Stimulated activated CD4-positive, alpha-beta T cell treated with anti-CD3 and anti-CD28 coated beads, Interleukin-2, amount 100 ng/mL, for 24 hours (primary cell): Measurements from ENCODE around the gene MYH14.
"Not testable (repeated sequence)": the region's sequence is repeated elsewhere in the genome, so short reads cannot be mapped to it uniquely, and the experiment has no call there.

Source experiments
- DNase-seq, 2 donors: peaks; one replicate each; pipeline ENCODE4 v3.0.0-alpha.2; 2020

Gene MYH14

DNA sequence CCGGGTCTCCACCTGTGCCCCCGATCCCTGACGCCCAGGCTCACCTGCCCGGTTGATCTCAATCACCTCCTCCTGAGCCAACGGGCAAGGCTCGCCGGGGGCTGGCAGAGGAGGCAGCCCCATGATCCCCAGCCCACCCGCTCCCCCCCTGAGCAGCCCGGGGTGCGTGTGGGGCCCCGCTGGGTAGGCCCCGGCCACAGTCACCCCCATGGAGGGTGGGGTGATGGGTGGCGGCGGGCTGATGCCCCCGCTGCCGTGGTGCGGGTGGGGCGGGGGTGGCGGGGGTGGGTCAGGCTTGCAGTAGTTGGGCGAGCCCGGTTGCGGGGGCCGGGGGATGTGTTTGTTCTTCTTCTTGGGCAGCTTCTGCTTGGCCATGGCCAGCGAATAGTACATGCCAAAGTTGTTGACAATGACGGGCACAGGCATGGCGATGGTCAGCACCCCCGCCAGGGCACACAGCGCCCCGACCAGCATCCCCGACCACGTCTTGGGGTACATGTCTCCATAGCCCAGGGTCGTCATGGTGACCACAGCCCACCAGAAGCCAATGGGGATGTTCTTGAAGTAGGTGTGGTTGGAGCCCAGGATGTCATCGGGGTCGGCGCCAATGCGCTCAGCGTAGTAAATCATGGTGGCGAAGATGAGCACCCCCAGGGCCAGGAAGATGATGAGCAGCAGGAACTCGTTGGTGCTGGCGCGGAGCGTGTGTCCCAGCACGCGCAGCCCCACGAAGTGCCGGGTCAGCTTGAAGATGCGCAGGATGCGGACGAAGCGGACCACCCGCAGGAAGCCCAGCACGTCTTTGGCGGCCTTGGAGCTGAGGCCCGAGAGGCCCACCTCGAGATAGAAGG is 119.7 kb downstream of the MYH14 start:
- no peak for DNase-seq

DNA sequence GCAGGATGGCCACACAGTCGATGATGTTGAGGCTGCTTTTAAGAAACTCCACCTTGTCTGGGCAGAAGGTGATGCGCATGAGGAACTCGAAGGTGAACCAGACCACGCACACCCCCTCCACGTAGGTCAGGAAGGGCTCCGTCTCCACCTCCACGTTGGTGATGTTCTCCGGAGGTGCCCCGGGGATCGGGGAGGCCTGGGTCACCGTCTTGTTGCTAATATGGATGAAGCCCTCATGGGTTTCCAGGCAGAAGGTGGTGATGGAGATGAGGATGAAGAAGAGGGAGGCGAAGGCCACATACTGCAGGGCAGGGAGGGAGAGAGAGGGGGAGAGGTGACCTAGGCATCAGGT is 120.3 kb downstream of the MYH14 start:
- DNase-seq, result no peak

DNA sequence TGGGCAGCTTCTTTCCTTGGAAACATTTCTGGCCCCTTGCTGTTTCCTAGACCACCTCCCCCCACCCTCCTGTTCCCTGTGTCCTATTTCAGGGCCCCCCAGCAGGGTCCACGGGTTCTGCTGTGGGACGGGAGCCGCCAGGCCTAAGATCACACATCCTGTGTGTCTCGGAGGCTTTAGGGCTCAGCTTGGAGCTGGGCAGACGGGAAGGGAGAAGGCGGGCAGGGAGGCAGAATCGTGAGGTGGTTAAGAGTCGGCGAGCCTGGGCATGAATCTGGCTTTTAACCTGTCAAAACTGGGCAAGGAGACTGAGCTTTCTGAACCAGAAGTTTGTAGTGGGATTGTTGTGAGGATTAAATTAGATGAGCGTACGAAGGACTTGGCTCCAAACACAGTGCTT is 120.9 kb downstream of the MYH14 start:
- DNase-seq, result no peak

DNA sequence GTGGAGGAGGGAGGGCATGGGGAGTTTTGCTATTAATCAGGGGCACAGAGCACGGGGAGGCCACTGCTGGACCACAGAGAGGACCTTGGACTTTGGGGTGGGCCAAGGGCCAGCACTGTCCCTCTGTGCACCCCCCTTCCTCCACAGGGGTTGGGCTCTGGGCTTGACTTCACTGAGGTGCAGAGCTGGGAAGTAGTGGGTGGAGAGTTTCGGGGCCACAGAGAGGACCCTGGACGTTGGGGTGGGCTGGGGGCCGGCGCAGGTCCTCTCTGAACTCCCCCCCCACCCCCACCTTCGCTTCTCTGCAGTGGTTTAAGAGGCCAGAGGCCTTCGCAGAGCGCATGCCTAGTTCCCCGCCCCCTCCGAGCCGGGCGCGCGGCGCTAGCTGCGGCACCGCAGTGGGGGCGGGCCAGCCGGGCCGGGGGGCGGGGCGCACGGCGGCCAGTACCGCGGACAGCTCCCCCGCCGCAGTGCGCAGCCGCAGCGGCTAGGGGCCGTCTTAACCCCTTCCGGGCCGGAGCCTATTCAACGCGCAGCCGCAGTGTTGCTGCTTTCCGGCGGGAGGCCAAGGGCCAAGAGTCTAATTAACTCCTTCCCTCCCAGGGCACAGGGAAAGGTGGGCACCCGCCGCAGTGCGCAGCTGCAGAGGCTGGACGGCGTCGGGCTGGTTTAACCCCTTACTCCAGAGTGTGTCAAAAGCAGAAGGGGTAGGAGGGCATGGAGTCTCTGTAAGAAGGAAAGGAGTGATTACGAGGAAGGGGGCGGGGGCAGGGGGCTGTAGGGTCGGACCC is 122.1 kb downstream of the MYH14 start:
- peak; percentile 76 to 82 for DNase-seq

DNA sequence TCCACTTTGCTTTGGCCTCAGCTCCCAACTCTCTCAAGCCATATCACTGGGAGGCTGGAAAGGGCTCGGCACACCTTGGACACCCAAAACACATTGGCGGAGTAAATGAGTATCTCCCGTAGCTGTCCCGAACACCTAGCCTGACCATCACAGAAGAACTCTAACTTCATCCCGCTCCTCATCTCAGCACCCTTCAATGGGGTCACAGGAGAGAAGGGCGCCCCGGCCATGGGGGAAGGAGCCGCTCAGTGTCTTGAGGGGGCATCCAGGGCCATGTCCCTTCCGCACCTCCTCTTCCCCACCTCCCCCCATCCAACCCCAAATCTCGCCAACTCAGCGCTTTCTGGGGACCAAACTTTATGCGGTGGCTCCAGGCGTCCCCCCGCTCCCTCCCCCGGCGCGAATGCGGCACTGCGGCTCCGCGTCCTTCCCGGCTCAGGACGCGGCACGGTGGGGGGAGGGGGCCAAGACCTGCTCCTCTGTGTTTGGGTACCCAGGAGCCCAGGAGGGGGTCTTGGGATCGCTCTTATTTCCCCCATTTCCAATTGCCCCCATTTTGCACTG is 122.8 kb downstream of the MYH14 start:
- no peak for DNase-seq

DNA sequence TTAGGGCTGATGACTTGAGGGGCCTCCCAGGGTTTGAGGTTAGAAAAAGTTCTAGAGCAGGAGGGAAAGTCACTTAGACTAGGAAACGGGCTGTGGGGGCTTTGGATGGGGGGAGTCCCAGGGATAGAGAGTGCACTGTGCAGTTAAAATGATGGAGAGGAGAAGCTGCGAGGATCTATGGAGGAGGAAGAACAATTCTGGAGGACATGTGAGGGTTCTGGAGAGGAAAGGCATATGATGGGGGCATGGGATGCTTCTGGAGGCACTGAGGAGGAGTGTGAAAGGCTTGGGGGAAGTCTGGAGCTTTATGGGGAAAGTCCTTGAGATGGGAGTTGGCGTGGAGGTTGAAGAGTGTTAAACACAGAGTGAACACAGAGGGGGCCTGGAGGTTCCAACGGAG is 123.6 kb downstream of the MYH14 start:
- DNase-seq, result no peak

DNA sequence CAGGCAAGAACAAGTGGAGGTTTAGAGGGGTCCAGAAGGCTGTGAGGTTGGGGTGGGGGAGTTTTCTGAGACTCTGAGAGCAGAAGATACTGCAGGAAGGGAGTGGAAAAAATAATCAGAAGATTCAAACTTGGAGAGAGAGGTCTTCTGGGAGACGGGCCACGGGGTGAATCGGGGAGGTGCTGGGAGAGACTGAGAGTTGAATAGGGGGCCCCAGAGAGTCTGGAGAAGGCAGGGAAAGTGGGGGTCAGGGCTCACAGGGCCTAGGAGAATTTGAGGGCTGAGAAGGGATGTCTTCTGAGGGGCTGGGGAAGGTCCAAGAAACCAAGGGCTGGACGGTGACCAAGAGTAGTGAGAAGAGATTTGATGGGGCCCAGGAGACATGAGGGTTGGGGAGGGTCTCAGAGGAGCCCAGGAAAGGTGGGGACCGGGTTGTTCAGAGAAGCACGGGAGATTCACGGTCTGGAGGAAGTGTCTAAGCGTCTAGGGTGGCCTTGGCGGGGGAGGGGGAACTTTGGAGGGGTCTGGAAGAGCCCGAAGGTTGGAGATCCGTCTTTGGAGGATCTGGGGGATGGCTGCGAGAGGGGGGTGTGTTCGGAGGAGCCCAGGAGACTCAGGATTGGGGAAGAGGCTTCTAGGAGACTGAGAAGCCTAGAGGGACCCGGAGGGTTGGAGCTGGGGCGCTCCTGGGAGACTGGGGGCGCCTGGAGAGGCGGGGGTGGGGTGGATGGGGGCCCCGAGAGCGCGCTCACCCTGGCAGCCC is 124.2 kb downstream of the MYH14 start:
- no peak for DNase-seq

DNA sequence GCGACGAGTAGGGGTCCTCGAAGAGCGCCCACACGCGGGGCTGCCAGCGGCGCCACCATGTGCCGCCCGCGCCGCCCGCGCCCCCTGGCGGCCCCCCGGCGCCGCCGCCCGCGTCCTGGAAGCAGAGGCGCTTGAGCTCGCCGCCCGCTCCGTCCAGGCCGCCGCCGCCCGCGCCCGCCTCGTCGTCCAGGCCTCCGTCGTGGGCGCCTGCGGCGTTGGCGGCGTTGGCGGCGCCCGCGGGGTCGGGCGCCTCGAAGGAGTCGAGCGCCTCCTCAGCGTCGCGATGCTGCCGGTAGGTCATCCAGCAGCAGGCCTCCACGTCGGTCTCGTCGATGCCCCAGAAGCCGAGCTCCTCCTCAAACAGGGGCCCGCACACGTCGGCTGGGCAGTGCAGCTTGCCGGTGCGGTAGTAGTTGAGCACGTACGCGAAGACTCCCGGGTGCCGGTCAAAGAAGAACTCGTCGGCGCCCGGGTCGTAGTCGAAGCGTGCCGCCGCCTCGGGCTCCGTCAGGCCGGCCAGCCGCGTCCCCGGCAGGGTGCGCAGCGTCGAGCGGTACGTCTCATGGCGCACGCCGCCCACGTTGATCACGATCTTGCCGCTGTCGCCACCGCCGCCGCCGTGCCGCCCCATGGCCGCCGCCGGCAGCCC is 124.9 kb downstream of the MYH14 start:
- peak; percentile 46 to 68 for DNase-seq

DNA sequence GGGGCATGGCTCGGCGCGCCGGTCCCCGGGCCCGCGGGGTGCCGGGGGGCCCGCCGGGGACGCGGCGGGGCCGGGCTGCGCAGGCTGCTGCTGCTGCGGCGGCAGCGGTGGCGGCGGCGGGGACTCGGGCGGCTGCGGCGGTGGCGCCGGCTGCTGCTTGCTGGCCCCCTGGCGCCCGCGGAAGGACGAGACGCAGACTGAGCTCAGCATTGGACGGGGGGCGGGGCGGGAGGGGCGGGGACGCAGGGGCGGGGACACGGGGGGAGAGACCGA is 125.4 kb downstream of the MYH14 start:
- DNase-seq, result no peak

DNA sequence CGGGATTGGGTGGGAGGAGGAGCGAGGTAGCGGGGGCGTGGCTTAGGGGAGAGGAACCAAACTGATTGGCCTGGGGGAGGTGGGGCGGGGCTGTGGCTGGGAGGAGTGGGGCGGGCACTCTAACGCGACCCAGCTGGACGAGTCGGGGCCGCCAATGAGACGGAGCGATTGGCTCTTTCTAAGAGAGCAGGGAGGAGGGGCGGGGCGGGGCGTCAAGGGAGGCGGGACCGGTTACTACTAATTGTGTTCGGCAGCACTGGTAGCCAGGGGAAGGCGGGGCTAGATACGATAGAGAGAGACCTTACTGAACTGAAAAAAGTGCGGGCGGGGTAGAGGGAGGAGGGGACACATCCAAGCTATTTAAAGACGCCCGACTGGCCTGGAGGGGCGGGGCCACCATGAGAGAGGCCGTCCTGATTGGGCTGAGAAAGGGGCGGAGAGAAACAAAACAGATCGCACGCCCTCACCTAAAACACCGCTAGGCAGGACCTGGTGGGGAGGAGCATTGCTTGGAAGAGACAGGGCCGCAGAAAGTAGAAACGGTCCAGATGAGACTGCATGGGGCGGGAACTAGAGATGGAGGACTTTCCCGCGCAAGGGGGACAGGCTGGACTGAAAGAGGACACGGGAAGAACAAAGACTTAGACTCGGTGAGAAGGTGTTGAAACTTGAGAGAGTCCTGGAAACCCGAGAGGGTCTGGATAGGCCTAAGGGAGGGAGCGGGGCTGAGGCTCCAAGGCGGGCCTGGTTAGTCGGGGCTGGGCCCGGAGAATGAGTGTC is 125.9 kb downstream of the MYH14 start, which contains the start of gene KCNC3:
KCNC3 (minus strand) TSS at position 232 of the 780 bp plus-strand sequence. CDS start 295 bp downstream, outside the sequence.
- DNase-seq, result peak; percentile 94 to 98

DNA sequence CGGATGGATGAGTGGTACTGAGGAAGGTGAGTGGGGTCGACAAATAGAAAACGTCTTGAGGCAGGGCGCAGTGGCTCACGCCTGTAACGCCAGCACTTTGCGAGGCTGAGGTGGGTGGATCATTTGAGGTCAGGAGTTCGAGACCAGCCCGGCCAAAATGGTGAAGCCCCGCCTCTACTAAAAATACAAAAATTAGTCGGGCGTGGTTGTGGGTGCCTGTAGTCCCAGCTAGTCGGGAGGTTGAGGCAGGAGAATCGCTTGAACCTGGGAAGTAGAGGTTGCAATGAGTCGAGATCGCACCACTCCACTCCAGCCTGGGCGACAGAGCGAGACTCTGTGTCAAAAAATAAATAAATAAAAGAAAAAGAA is 126.5 kb downstream of the MYH14 start:
- DNase-seq, result not testable (repeated sequence)

DNA sequence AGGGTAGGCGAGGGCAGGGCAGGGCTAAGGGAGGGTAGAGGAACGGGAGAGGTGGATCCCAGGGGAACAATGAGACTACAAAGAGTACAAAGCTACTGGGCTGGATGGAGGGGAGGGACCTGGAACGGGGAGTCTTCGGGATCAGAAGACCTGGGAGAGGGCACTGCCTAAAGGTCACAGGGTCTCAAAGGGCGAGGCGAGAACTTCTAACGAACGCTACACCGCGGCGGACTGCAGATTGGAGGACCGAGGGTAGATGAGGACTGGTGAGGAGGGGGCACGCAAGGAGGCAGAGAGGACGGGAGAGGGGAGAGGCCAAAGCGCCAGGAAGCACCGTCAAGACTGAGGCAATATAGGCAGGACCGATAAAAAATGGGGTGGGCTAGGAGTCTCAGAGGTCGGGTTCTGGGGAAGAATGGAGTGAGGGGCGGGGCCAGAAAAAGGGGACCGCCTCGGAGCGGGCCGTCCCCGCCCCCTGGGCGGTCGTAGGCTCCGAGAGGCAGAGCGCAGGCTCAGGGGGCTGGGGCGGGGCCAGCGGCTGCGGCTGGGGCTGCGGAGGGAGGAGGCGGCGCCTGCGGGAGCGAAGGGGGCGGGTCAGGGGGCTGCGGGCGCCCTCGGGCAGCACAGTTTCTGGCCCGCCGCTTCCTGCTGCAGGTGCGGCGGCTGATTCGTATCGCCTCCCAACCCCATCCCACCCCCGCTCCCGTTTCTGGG is 127.1 kb downstream of the MYH14 start:
- peak; percentile 79 to 90 for DNase-seq

DNA sequence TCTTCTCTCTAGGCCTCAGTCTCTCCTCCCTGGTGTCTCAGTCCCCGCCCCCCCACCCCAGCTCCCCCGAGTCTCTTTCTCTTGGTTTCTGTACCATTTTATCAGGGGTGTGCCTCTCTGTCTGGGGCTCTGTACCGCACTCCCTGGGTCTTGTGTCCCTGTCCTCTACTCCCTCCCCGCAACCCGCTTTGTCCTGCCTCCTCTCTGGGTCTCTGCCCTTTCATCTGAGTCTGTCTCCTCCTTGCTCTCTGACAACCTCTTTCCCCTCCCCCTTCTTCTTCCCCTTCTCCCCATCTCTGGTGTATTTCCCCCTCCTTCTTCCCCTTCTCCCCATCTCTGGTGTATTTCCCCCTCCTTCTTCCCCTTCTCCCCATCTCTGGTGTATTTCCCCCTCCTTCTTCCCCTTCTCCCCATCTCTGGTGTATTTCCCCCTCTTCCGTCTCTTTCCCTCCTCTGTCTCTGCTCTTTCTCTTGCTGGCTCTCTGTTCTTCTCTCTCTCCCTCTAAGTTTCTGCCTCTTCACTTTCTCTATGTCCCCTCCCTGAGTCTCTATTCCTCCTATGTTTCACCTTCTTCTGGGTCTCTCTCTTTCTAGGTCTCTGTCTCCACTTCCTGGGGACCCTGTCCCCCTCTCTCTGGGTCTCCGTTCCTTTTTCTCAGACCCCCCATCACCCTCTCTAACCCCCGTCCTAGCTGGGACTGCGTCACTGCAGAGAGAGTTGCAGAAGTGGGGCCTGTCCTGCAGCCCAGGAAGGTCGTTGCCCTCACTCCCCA is 128.0 kb downstream of the MYH14 start:
- DNase-seq, result no peak

DNA sequence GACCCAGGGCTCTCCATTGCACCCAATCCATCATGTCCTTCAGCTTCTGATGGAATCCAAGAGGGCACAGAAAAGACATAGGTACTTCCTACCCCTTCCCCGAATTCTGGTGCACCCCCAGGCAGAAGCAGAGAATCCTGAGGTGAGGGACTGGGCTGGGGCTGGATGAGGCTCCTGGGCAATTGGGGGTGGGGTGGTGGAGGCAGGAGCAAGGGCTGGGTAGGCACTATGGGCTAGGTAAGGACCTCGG is 128.5 kb downstream of the MYH14 start:
- DNase-seq, result no peak

DNA sequence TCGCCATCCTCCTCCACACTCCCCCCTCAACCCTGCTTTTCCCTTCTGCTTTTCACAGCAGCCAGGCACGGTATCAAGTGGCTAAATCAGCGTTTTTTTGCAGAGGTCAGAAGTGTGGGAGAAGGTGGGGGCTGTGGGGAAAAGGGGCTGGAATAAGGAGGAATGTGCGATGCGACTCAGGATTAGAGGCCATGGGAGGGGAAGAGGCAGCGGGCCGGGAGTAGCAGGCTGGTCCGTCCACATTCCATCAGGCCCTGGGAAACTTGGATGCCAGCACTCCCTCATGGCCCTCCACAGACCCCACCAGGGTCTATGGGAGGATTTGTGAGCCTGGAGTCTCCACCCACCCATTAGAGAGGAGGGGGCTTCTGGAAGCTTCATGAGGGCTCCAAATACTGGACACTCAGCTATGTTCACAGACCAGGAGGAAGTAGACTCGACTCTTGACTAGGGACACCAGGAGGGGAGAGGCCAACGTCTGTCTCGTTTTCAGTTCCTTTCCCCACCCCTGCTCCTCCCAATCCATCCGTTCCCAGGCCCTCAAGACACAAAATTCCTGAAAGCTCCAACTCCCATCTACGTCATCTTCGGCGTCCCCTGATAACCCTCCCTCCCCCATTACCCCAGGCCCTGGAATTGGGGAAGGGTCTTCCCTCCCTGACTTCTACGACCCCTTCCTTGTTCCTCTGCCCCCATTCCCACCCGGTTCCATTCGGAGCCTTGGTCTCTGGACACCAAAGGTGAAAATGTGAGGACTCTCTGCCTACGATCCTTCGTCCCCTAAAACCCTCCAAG is 129.0 kb downstream of the MYH14 start:
- no peak for DNase-seq

DNA sequence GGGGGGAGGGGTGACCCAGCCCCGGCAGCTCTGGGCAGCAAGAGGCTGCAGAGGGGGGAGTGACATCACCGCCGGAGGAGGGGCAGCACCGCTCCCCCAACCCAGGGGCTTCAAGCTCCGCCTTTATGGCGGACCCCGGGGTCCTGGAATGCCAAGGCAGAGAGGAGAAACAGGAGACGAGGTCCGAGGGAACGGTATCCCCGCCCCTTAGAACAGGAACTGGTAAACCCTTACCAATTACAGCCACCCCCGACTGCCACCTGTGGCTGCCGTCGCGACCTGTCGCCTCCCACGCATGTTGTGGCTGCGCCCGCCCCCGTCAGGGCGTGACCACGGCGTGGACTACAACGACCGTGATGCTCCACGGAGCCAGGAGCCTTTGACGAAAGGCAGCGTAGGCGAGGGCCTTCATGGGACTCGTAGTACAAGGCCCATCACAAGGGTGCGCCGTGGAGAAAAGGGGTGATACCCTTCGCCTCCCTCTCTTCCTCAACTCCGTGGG is 129.9 kb downstream of the MYH14 start:
- DNase-seq, result peak; percentile 89 to 95

DNA sequence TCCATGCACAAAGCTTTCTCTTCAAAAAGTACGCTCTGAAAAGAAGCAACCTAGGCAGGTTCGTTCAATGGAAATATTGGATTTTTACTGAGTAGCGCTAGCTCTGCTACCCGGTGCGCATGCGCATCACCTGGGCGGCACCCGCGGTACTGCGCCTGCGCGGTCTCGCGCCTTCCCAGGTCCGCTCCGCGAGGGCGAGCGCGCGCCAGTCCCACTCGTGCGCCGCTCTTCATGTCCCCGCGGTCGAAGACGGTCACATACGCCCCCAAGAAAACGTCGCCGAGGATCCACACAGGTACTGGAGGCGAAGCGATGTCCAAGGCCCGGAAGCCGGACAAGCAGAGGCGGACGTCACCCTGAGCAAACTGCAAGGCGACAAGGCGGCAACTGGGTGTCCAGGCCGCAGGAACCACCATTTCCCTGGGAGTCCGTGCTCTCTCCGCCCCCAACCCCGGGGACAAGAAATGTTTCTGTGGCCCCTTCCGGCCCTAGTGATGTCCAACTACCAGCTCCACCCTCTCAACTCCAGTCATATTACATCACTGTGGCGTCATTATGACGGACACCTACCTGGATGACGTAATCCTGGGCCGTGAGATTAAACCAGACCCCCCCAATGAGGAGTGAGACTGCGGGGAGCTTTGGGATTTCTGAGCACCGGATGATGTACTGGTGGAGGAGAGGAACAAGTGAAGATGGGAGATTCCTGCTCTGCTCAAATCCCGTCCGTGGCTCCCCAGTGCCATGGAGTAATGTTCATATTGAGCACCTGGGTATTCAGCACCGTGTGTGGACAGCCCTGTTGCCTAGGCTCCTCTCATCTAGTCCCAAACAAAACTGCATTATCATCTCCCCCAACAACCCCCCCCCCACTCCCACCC is 130.6 kb downstream of the MYH14 start:
- peak; percentile 84 to 87 for DNase-seq

DNA sequence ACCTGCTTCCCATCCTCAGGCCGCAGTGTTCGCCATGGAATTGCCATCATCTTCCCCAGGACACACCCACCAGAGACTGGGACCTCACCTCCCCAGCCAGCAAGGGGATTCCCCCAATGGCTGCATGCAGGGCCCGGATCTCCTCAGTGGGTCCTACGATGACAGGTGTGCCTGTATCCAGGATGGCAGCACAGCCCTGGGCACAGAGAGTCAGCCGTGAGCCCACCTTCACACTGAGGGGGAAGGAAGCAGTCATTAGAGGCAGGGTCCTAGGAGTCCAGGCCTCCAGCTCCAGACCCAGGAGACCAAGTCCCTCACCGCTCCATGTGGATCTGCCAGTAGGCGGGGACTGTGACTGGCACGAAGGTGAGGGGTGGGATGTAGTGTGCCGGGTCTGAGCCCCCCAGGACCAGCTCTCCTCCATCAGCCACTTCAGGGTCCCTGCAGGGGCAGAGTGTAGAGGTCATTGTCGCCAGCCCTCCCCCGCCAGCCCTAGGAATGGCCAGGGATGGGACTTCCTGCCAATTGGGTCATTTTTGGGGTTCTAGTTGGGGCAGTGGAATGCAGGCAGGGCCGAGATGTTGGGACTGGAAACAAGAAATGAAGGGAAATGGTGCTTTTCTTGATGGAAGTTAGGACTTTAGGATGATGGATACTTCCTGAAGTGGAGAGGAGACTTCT is 131.5 kb downstream of the MYH14 start:
- DNase-seq, result no peak
